Measurements from ENCODE around the gene NTM.

DNA sequence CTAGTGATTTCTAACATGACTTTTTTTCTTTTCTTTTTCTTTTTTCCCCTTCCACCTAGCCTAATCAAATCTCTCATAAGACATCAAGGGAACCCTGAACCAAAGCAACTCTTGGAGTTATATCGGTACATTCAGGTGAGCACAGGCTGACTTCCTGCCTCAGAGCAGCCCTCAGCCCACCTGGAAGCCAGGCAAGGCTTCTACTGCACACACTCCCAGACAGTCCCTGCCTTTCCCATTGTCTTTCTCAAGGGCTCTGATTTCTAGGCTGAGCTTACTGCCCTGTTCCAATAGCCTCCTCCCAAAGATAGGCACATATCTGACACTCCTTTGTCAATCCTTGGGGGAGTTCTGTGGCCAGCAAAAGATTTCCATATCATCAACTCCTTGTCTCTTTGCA lies 629.5 kb downstream of the NTM start:
- no peak for TF ChIP-seq ELF4 (IDR thresholded peaks at IDR 0.05)
- TF ChIP-seq SP1 (IDR thresholded peaks at IDR 0.05): no peak
- no peak for TF ChIP-seq SUZ12 (IDR thresholded peaks at IDR 0.05)
- no peak for TF ChIP-seq FOXM1 (IDR thresholded peaks at IDR 0.05; ENCODE audit: borderline replicate concordance)
- no peak for TF ChIP-seq ARNT (IDR thresholded peaks at IDR 0.05)
